Thoracic aorta (tissue), 2 donors: ENCODE results near the gene MPP7. TPM values are rescaled to one million over a fixed set of nuclear protein-coding genes. Genes with fewer than 3 reads are reported as not detected.

Experiments used
- ATAC-seq: fragments of 150-250 bp; one replicate; pipeline ENCODE4 v1.8.0; 2017; ENCODE audit warnings: low read depth; ENCODE audit not compliant: insufficient number of reproducible peaks, low FRiP score
- DNase-seq: peaks from one replicate; pipeline ENCODE4 v3.0.0-alpha.2; 2020; ENCODE audit warnings: low spot score
- H3K27ac ChIP-seq, 2 donors: fragments of 200-600 bp; sonication (generic); 1 replicate in 1 of 2; 2 replicates in 1 of 2; pipeline ENCODE4 v1.5.1; 2016; ENCODE audit warnings: mild to moderate bottlenecking in 2 of 2, moderate library complexity in 2 of 2
- H3K27me3 ChIP-seq: fragments of 200-600 bp; sonication (generic); replicated peaks from 2 replicates; pipeline ENCODE4 v1.6.0; 2016; ENCODE audit warnings: mild to moderate bottlenecking; ENCODE audit not compliant: insufficient read depth
- H3K36me3 ChIP-seq: fragments of 200-600 bp; sonication (generic); one replicate; pipeline ENCODE4 v1.5.1; 2016
- H3K4me1 ChIP-seq, 2 donors: fragments of 200-600 bp; sonication (generic); 1 replicate in 1 of 2; 2 replicates in 1 of 2; pipeline versions ENCODE4 v1.5.1 to v1.6.0; 2016; ENCODE audit warnings: low read depth in 2 of 2, mild to moderate bottlenecking in 1 of 2; ENCODE audit not compliant: control insufficient read depth in 1 of 2
- H3K4me3 ChIP-seq: fragments of 200-600 bp; sonication (generic); 2 replicates; pipeline ENCODE4 v1.5.1; 2016; ENCODE audit warnings: mild to moderate bottlenecking
- H3K9me3 ChIP-seq: fragments of 200-600 bp; sonication (generic); 2 replicates; pipeline ENCODE4 v1.5.1; 2016
- total RNA-seq, 2 donors: library from RNA; depleted of rRNA; stranded (reverse); fragments of >200 nt; gene quantifications; one replicate each; pipeline versions ENCODE4 v1.1.0 to v1.2.3, GENCODE V29; 2016
- TF ChIP-seq, protein P1 (sequence below): fragments of 200-600 bp; sonication (generic); IDR thresholded peaks from one replicate; pipeline ENCODE4 v1.5.1; 2019; ENCODE audit warnings: antibody characterized with exemption

The MPP7 gene
- total RNA-seq, 2 donors from 2014 or later = 28.2 to 48.5 TPM

- Histone ChIP-seq H3K36me3 (no peaks in the 10 kb centered on the region), H3K4me1 (peaks cover 44 to 94% of the 10 kb centered on the region in 2 donors)
- no peak for ATAC-seq
Measured at GRCh38 chr10:28294169-28294532, 8.7 kb downstream of the MPP7 start.

DNA sequence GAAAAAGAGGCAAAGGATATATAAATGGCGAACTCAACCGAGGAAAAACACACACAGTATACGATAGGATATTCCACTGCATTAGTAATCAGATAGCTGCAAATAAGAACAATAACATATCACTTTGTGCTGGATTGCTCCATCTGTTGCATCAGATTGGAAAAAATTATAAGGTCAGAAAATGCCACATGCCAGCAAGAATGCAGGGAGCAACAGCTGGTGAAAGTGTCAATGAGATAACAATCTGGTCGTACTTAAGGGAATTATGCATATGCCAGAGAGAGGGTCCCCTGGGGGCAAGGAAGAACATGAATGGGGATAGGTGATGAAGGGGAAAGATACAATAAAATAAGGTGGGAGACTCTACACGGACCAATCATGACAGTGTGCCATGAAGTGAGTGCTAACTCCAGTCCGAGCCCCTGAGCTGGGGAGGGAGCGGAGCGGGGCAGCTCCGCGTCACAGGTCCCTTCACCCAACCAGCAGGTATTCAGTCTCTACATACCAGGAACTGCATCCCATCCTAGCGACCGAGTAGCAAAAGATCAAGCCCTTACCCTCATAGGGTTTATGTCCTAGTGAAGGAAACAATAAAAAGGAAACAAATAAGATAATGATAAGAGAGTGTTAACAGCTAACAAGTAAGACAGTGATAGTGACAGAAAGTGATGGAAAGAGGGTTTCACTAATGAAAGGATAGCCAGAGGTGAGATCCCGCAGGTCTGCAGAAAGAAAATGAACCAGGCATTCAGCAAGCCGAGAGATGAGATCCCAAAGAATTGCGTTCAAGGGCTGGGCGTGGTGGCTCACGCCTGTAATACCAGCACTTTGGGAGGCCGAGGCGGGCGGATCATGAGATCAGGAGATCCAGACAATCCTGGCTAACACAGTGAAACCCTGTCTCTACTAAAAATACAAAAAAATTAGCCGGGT, 9.4 kb downstream of the MPP7 start:
- no peaks in the 10 kb centered on the region for H3K27me3 ChIP-seq

More at GRCh38 chr10:28294169-28294532, 8.7 kb downstream of the MPP7 start:
- H3K9me3 ChIP-seq = no peaks in the 10 kb centered on the region
- TF ChIP-seq, protein P1, sequence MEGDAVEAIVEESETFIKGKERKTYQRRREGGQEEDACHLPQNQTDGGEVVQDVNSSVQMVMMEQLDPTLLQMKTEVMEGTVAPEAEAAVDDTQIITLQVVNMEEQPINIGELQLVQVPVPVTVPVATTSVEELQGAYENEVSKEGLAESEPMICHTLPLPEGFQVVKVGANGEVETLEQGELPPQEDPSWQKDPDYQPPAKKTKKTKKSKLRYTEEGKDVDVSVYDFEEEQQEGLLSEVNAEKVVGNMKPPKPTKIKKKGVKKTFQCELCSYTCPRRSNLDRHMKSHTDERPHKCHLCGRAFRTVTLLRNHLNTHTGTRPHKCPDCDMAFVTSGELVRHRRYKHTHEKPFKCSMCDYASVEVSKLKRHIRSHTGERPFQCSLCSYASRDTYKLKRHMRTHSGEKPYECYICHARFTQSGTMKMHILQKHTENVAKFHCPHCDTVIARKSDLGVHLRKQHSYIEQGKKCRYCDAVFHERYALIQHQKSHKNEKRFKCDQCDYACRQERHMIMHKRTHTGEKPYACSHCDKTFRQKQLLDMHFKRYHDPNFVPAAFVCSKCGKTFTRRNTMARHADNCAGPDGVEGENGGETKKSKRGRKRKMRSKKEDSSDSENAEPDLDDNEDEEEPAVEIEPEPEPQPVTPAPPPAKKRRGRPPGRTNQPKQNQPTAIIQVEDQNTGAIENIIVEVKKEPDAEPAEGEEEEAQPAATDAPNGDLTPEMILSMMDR = no peak
- peak overlapping the region; percentile 46 for H3K4me3 ChIP-seq
- DNase-seq = no peak
- H3K27me3 ChIP-seq = no peaks in the 10 kb centered on the region
- H3K27ac ChIP-seq = peak overlapping the region; percentile 85 to 91

DNA sequence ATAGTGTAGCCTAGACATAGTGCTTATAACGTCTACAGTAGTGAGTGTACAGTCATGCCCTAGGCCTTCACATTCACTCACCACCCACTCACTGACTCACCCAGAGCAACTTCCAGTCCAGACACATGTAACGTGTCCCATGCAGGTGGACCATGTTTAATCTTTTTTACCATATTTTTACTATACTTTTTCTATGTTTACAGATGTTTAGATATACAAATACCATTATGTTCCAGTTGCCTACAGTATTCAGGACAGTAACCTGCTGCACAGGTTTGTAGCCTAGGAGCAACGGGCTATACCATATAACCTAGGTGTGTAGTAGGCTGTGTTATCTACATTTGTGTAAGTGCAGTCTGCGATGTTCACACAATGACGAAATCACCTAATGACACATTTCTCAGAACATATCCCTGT, 11.0 kb downstream of the MPP7 start:
- DNase-seq = peak; percentile 41
- Histone ChIP-seq H3K36me3 (no peaks in the 10 kb centered on the region), H3K27ac (peak overlapping the region; percentile 85 to 91), H3K27me3 (no peaks in the 10 kb centered on the region), H3K9me3 (no peaks in the 10 kb centered on the region), H3K4me1 (peaks cover 42 to 72% of the 10 kb centered on the region in 2 donors), H3K4me3 (no peak overlapping the region)
- ATAC-seq = peak; percentile 34
- TF ChIP-seq, protein P1 = no peak

More for the DNA sequence above, 9.4 kb downstream of the MPP7 start:
- ATAC-seq = no peak
- TF ChIP-seq, protein P1 = no peak
- Histone ChIP-seq H3K4me3 (peak overlapping the region; percentile 46), H3K4me1 (peaks cover 42 to 87% of the 10 kb centered on the region in 2 donors), H3K9me3 (no peaks in the 10 kb centered on the region), H3K27ac (peak overlapping the region; percentile 85 to 91), H3K36me3 (no peaks in the 10 kb centered on the region)
- no peak for DNase-seq

DNA sequence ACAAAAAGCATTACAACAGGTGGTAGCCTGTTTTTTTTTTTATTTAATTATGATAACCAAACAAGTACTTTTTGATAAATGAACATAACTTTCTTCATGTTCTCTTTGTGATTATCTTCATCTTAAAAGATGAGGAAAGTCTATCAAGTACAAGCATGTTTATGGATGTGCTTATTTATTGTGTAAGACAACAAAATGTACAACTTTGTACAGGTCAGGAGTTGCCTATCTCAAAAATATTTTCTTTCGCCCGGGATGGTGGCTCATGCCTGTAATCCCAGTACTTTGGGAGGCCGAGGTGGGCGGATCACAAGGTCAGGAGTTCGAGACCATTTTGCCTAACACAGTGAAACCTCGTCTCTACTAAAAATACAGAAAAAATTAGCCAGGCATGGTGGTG, 17.0 kb downstream of the MPP7 start:
- Histone ChIP-seq H3K9me3 (no peaks in the 10 kb centered on the region), H3K4me1 (peaks cover 36 to 69% of the 10 kb centered on the region in 2 donors), H3K27ac (no peak overlapping the region), H3K27me3 (no peaks in the 10 kb centered on the region), H3K4me3 (no peak overlapping the region), H3K36me3 (no peaks in the 10 kb centered on the region)
- TF ChIP-seq, protein P1 = no peak
- DNase-seq = no peak
- ATAC-seq = no peak

DNA sequence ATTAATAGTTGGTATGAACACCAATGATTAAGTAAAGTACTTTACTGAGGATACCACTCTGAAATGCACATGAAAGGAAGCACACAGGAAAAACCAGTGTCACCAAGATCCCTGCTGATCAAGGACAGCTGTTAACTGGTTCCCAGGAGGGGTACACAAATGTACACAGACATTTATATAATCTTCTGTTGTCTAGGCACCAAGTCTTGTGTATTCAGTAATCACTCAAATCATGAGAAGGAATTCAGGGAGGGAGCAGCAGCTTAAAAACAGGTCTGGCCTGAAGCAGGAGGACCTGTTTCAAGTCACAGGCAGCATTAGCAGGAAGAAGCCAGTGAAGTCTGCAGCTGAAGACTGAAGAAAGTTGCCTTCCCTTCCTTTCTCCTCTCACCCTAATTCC, 18.7 kb downstream of the MPP7 start:
- Histone ChIP-seq H3K36me3 (no peaks in the 10 kb centered on the region), H3K27ac (peak overlapping the region; percentile 13 to 87), H3K27me3 (no peaks in the 10 kb centered on the region), H3K4me3 (no peak overlapping the region), H3K4me1 (peaks cover 36 to 75% of the 10 kb centered on the region in 2 donors), H3K9me3 (no peaks in the 10 kb centered on the region)
- DNase-seq (no peak), ATAC-seq (no peak)
- TF ChIP-seq, protein P1 = no peak
